Liver (tissue), 9 donors: ENCODE results near the gene SNX9. TPM values are rescaled to one million over a fixed set of nuclear protein-coding genes. Genes with fewer than 3 reads are reported as not detected.
"Not testable (repeated sequence)": the region's sequence is repeated elsewhere in the genome, so short reads cannot be mapped to it uniquely, and the experiment has no call there.

Source experiments
- DNase-seq: peaks from one replicate; pipeline ENCODE4 v3.0.0-alpha.2; 2017; ENCODE audit warnings: low spot score
- H3K27ac ChIP-seq, 2 donors: one replicate each; pipeline ENCODE4 v1.7.0; 2013; ENCODE audit warnings: inconsistent platforms in 2 of 2, low read length in 2 of 2, control low read depth in 1 of 2, low read depth in 1 of 2, mild to moderate bottlenecking in 1 of 2
- H3K27me3 ChIP-seq, 4 donors: one replicate each; pipeline versions ENCODE4 v1.6.1 to v1.7.0; 2013; ENCODE audit warnings: low read length in 3 of 4, inconsistent platforms in 1 of 4, mild to moderate bottlenecking in 1 of 4, moderate library complexity in 1 of 4; ENCODE audit not compliant: control insufficient read depth in 4 of 4, insufficient read depth in 4 of 4
- H3K36me3 ChIP-seq, 4 donors: one replicate each; pipeline versions ENCODE4 v1.6.1 to v1.7.0; 2013; ENCODE audit warnings: low read length in 3 of 4, mild to moderate bottlenecking in 3 of 4, low read depth in 1 of 4, moderate library complexity in 1 of 4; ENCODE audit not compliant: control insufficient read depth in 4 of 4, insufficient read depth in 3 of 4
- H3K4me1 ChIP-seq, 4 donors: one replicate each; pipeline versions ENCODE4 v1.6.1 to v1.7.0; 2013; ENCODE audit warnings: low read length in 3 of 4, mild to moderate bottlenecking in 3 of 4, moderate library complexity in 1 of 4; ENCODE audit not compliant: control insufficient read depth in 4 of 4, insufficient read depth in 4 of 4
- H3K4me3 ChIP-seq, 3 donors: one replicate each; pipeline versions ENCODE4 v1.6.1 to v1.7.0; 2013; ENCODE audit warnings: low read length in 3 of 3, control low read depth in 1 of 3, low read depth in 1 of 3, mild to moderate bottlenecking in 1 of 3
- H3K9ac ChIP-seq, 2 donors: one replicate each; pipeline ENCODE4 v1.7.0; 2013; ENCODE audit warnings: low read length in 2 of 2, mild to moderate bottlenecking in 2 of 2, moderate library complexity in 2 of 2, control low read depth in 1 of 2, low read depth in 1 of 2
- H3K9me3 ChIP-seq, 4 donors: one replicate each; pipeline versions ENCODE4 v1.6.1 to v1.7.0; 2013; ENCODE audit warnings: low read length in 3 of 4; ENCODE audit not compliant: control insufficient read depth in 4 of 4
- ATF3 ChIP-seq: IDR thresholded peaks from 2 replicates; pipeline ENCODE4 v1.6.1; 2016; ENCODE audit warnings: antibody characterized with exemption
- EGR1 ChIP-seq, 2 donors: IDR thresholded peaks; 2 replicates each; pipeline ENCODE4 v1.6.1; 2016 to 2018; ENCODE audit warnings: antibody characterized with exemption in 2 of 2, low read depth in 2 of 2
- FOXA1 ChIP-seq: IDR thresholded peaks from 2 replicates; pipeline ENCODE4 v1.6.1; 2016; ENCODE audit warnings: antibody characterized with exemption
- GABPA ChIP-seq, 2 donors: IDR thresholded peaks in 1 of 2; conservative IDR thresholded peaks in 1 of 2; 2 replicates each; pipeline ENCODE4 v1.6.1; 2016; ENCODE audit warnings: antibody characterized with exemption in 2 of 2, mild to moderate bottlenecking in 1 of 2, moderate library complexity in 1 of 2
- HNF4A ChIP-seq, 2 donors: conservative IDR thresholded peaks; 2 replicates each; pipeline ENCODE4 v1.6.1; 2016; ENCODE audit warnings: antibody characterized with exemption in 2 of 2, mild to moderate bottlenecking in 2 of 2
- MAX ChIP-seq: IDR thresholded peaks from 2 replicates; pipeline ENCODE4 v1.6.1; 2016; ENCODE audit warnings: antibody characterized with exemption
- NR2F2 ChIP-seq: IDR thresholded peaks from 2 replicates; pipeline ENCODE4 v1.6.1; 2016; ENCODE audit warnings: antibody characterized with exemption
- RAD21 ChIP-seq, 2 donors: IDR thresholded peaks; 2 replicates each; pipeline ENCODE4 v1.6.1; 2016; ENCODE audit warnings: antibody characterized with exemption in 2 of 2, mild to moderate bottlenecking in 2 of 2
- REST ChIP-seq: IDR thresholded peaks from 2 replicates; pipeline ENCODE4 v1.6.1; 2016; ENCODE audit warnings: antibody characterized with exemption, mild to moderate bottlenecking
- RXRA ChIP-seq, 2 donors: IDR thresholded peaks; 2 replicates each; pipeline ENCODE4 v1.6.1; 2017 to 2018; ENCODE audit warnings: antibody characterized with exemption in 2 of 2, mild to moderate bottlenecking in 1 of 2
- SP1 ChIP-seq: IDR thresholded peaks from 2 replicates; pipeline ENCODE4 v1.6.1; 2018; ENCODE audit warnings: antibody characterized with exemption, mild to moderate bottlenecking
- TAF1 ChIP-seq: conservative IDR thresholded peaks from 2 replicates; pipeline ENCODE4 v1.6.1; 2016; ENCODE audit warnings: antibody characterized with exemption, mild to moderate bottlenecking
- ZBTB33 ChIP-seq: IDR thresholded peaks from 2 replicates; pipeline ENCODE4 v1.6.1; 2016; ENCODE audit warnings: antibody characterized with exemption
- WGBS: extraction: QIAGEN DNeasy Blood & Tissue Kit; methylation state at CpG from one replicate; pipeline ENCODE4 v1.1.7; 2013; 5-methylcytosine and 5-hydroxymethylcytosine counted together
- polyA plus RNA-seq, 2 donors: library from polyadenylated mRNA; stranded (reverse) in 1 of 2; unstranded in 1 of 2; fragments of 200-250 nt in 1 of 2; fragments of >200 nt in 1 of 2; fragmentation: Nextera tagmentation in 1 of 2; extraction: Ambion mirVana in 1 of 2; gene quantifications; one replicate each; pipeline versions ENCODE4 v1.2.1 to v1.2.3, GENCODE V29; 2013 to 2015
- total RNA-seq, 2 donors: library from RNA; depleted of rRNA; stranded (reverse); fragments of >200 nt; gene quantifications; one replicate each; pipeline ENCODE4 v1.2.3, GENCODE V29; 2014
- donor health status: healthy.
- donor health status: healthy.
- donor health status: healthy.
- donor health status: healthy.
- donor health status: healthy.

The SNX9 gene
- total and polyA plus RNA-seq, 4 donors = 16.4 to 31.0 (median 22.3) TPM

GRCh38 chr6:157900751-157901150 is 77.7 kb downstream of the SNX9 start:
- H3K9me3 ChIP-seq, DNase-seq, H3K27ac ChIP-seq, H3K4me3 ChIP-seq, H3K27me3 ChIP-seq, H3K9ac ChIP-seq, H3K4me1 ChIP-seq: not testable (repeated sequence)
- WGBS = 77% methylated on average over 4 of the region's 4 CpGs
- H3K36me3 ChIP-seq = peaks cover 7 to 37% (median 16%) of the 10 kb centered on the region in 4 donors

- Histone ChIP-seq H3K4me3 (no peak overlapping the region), H3K27me3 (no peaks in the 10 kb centered on the region), H3K9ac (no peak overlapping the region), H3K36me3 (peaks cover 3 to 48% (median 16%) of the 10 kb centered on the region in 4 donors), H3K27ac (no peak overlapping the region), H3K4me1 (no peaks in the 10 kb centered on the region), H3K9me3 (no peaks in the 10 kb centered on the region)
- no peak for DNase-seq
- WGBS = 83% methylated on average over 4 of the region's 4 CpGs
- TF ChIP-seq RAD21 (IDR thresholded peaks at IDR 0.05) (no peak), ZBTB33 (no peak), GABPA (IDR thresholded peaks at IDR 0.05 in 1 of 2, conservative IDR thresholded peaks at IDR 0.05 in 1 of 2) (no peak), NR2F2 (no peak), RXRA (IDR thresholded peaks at IDR 0.05) (no peak), REST (no peak), TAF1 (no peak), SP1 (no peak), MAX (no peak), HNF4A (conservative IDR thresholded peaks at IDR 0.05) (no peak), ATF3 (no peak), FOXA1 (no peak), EGR1 (IDR thresholded peaks at IDR 0.05; ENCODE audit: low read depth in 2 of 2) (no peak)
Observed at GRCh38 chr6:157904999-157905398, 82.0 kb downstream of the SNX9 start.
